ENCODE measurements around the gene ADAMTSL1.

Gene ADAMTSL1

GRCh38 chr9:18632632-18633403 lies 158.9 kb downstream of the ADAMTSL1 start:
- peak overlapping the region; percentile 41 for H3K9ac ChIP-seq (ENCODE audit: low read length)
- H3K27me3 ChIP-seq (replicated peaks; ENCODE audit: control insufficient read depth, insufficient read depth, low read length) = no peaks in the 10 kb centered on the region
- peaks cover 20% of the 10 kb centered on the region for H3K4me1 ChIP-seq (ENCODE audit: control insufficient read depth, insufficient read depth, low read length)
- H3K9me3 ChIP-seq (ENCODE audit: control insufficient read depth, low read length) = peaks cover 3% of the 10 kb centered on the region
- H3K4me3 ChIP-seq (ENCODE audit: low read length) = peak overlapping the region; percentile 39
- no peaks in the 10 kb centered on the region for H3K36me3 ChIP-seq (ENCODE audit: control insufficient read depth, insufficient read depth, low read length, severe bottlenecking)
- peak; percentile 84 for DNase-seq (ENCODE audit: low read depth)

GRCh38 chr9:18636781-18637180 lies 162.8 kb downstream of the ADAMTSL1 start:
- Histone ChIP-seq H3K9me3 (ENCODE audit: control insufficient read depth, low read length) (no peaks in the 10 kb centered on the region), H3K36me3 (ENCODE audit: control insufficient read depth, insufficient read depth, low read length, severe bottlenecking) (peaks cover 7% of the 10 kb centered on the region)

GRCh38 chr9:18638371-18639249 lies 164.7 kb downstream of the ADAMTSL1 start:
- Histone ChIP-seq H3K4me3 (ENCODE audit: low read length) (no peak overlapping the region), H3K36me3 (ENCODE audit: control insufficient read depth, insufficient read depth, low read length, severe bottlenecking) (peaks cover 9% of the 10 kb centered on the region), H3K27me3 (replicated peaks; ENCODE audit: control insufficient read depth, insufficient read depth, low read length) (no peaks in the 10 kb centered on the region), H3K9ac (ENCODE audit: low read length) (no peak overlapping the region), H3K9me3 (ENCODE audit: control insufficient read depth, low read length) (no peaks in the 10 kb centered on the region), H3K4me1 (ENCODE audit: control insufficient read depth, insufficient read depth, low read length) (peaks cover 19% of the 10 kb centered on the region)
- peak; percentile 45 for DNase-seq (ENCODE audit: low read depth)

More at GRCh38 chr9:18636781-18637180, 162.8 kb downstream of the ADAMTSL1 start:
- Histone ChIP-seq H3K27me3 (replicated peaks; ENCODE audit: control insufficient read depth, insufficient read depth, low read length) (no peaks in the 10 kb centered on the region), H3K4me3 (ENCODE audit: low read length) (no peak overlapping the region), H3K4me1 (ENCODE audit: control insufficient read depth, insufficient read depth, low read length) (peaks cover 34% of the 10 kb centered on the region), H3K9ac (ENCODE audit: low read length) (no peak overlapping the region)
- no peak for DNase-seq (ENCODE audit: low read depth)

- H3K36me3 ChIP-seq (ENCODE audit: control insufficient read depth, insufficient read depth, low read length, severe bottlenecking) = peaks cover 9% of the 10 kb centered on the region
- no peaks in the 10 kb centered on the region for H3K9me3 ChIP-seq (ENCODE audit: control insufficient read depth, low read length)
- H3K9ac ChIP-seq (ENCODE audit: low read length) = no peak overlapping the region
- peaks cover 14% of the 10 kb centered on the region for H3K4me1 ChIP-seq (ENCODE audit: control insufficient read depth, insufficient read depth, low read length)
- H3K4me3 ChIP-seq (ENCODE audit: low read length) = no peak overlapping the region
- no peak for DNase-seq (ENCODE audit: low read depth)
- no peaks in the 10 kb centered on the region for H3K27me3 ChIP-seq (replicated peaks; ENCODE audit: control insufficient read depth, insufficient read depth, low read length)
Observed at GRCh38 chr9:18639911-18640310, 166.0 kb downstream of the ADAMTSL1 start.

- H3K9me3 ChIP-seq (ENCODE audit: control insufficient read depth, low read length) = no peaks in the 10 kb centered on the region
- no peak overlapping the region for H3K4me3 ChIP-seq (ENCODE audit: low read length)
- peaks cover 16% of the 10 kb centered on the region for H3K4me1 ChIP-seq (ENCODE audit: control insufficient read depth, insufficient read depth, low read length)
- H3K36me3 ChIP-seq (ENCODE audit: control insufficient read depth, insufficient read depth, low read length, severe bottlenecking) = peaks cover 5% of the 10 kb centered on the region
- no peaks in the 10 kb centered on the region for H3K27me3 ChIP-seq (replicated peaks; ENCODE audit: control insufficient read depth, insufficient read depth, low read length)
- DNase-seq (ENCODE audit: low read depth) = peak; percentile 87
- H3K9ac ChIP-seq (ENCODE audit: low read length) = no peak overlapping the region
Observed at GRCh38 chr9:18658804-18659705, 185.1 kb downstream of the ADAMTSL1 start.

- peaks cover 5% of the 10 kb centered on the region for H3K36me3 ChIP-seq (ENCODE audit: control insufficient read depth, insufficient read depth, low read length, severe bottlenecking)
- no peak for DNase-seq (ENCODE audit: low read depth)
- H3K4me3 ChIP-seq (ENCODE audit: low read length) = no peak overlapping the region
- H3K4me1 ChIP-seq (ENCODE audit: control insufficient read depth, insufficient read depth, low read length) = peaks cover 16% of the 10 kb centered on the region
- no peaks in the 10 kb centered on the region for H3K27me3 ChIP-seq (replicated peaks; ENCODE audit: control insufficient read depth, insufficient read depth, low read length)
- no peaks in the 10 kb centered on the region for H3K9me3 ChIP-seq (ENCODE audit: control insufficient read depth, low read length)
- no peak overlapping the region for H3K9ac ChIP-seq (ENCODE audit: low read length)
Observed at GRCh38 chr9:18660001-18660400, 186.0 kb downstream of the ADAMTSL1 start.

GRCh38 chr9:18662320-18662719 lies 188.4 kb downstream of the ADAMTSL1 start:
- no peak for DNase-seq (ENCODE audit: low read depth)
- Histone ChIP-seq H3K4me3 (ENCODE audit: low read length) (no peak overlapping the region), H3K9ac (ENCODE audit: low read length) (no peak overlapping the region), H3K4me1 (ENCODE audit: control insufficient read depth, insufficient read depth, low read length) (peaks cover 32% of the 10 kb centered on the region), H3K27me3 (replicated peaks; ENCODE audit: control insufficient read depth, insufficient read depth, low read length) (no peaks in the 10 kb centered on the region), H3K9me3 (ENCODE audit: control insufficient read depth, low read length) (no peaks in the 10 kb centered on the region), H3K36me3 (ENCODE audit: control insufficient read depth, insufficient read depth, low read length, severe bottlenecking) (peaks cover 5% of the 10 kb centered on the region)

GRCh38 chr9:18665947-18666346 lies 192.0 kb downstream of the ADAMTSL1 start:
- peak; percentile 17 for DNase-seq (ENCODE audit: low read depth)
- Histone ChIP-seq H3K36me3 (ENCODE audit: control insufficient read depth, insufficient read depth, low read length, severe bottlenecking) (peaks cover 5% of the 10 kb centered on the region), H3K4me3 (ENCODE audit: low read length) (peak overlapping the region; percentile 13), H3K9ac (ENCODE audit: low read length) (no peak overlapping the region), H3K27me3 (replicated peaks; ENCODE audit: control insufficient read depth, insufficient read depth, low read length) (no peaks in the 10 kb centered on the region), H3K4me1 (ENCODE audit: control insufficient read depth, insufficient read depth, low read length) (peaks cover 26% of the 10 kb centered on the region), H3K9me3 (ENCODE audit: control insufficient read depth, low read length) (no peaks in the 10 kb centered on the region)

- Histone ChIP-seq H3K4me1 (ENCODE audit: control insufficient read depth, insufficient read depth, low read length) (peaks cover 26% of the 10 kb centered on the region), H3K36me3 (ENCODE audit: control insufficient read depth, insufficient read depth, low read length, severe bottlenecking) (peaks cover 5% of the 10 kb centered on the region), H3K9me3 (ENCODE audit: control insufficient read depth, low read length) (no peaks in the 10 kb centered on the region), H3K27me3 (replicated peaks; ENCODE audit: control insufficient read depth, insufficient read depth, low read length) (no peaks in the 10 kb centered on the region), H3K4me3 (ENCODE audit: low read length) (peak overlapping the region; percentile 13), H3K9ac (ENCODE audit: low read length) (no peak overlapping the region)
- DNase-seq (ENCODE audit: low read depth) = peak; percentile 31
Observed at GRCh38 chr9:18666348-18666747, 192.4 kb downstream of the ADAMTSL1 start.

GRCh38 chr9:18666986-18667772 lies 193.2 kb downstream of the ADAMTSL1 start:
- Histone ChIP-seq H3K27me3 (replicated peaks; ENCODE audit: control insufficient read depth, insufficient read depth, low read length) (no peaks in the 10 kb centered on the region), H3K9ac (ENCODE audit: low read length) (peak overlapping the region; percentile 17), H3K36me3 (ENCODE audit: control insufficient read depth, insufficient read depth, low read length, severe bottlenecking) (peaks cover 5% of the 10 kb centered on the region), H3K9me3 (ENCODE audit: control insufficient read depth, low read length) (no peaks in the 10 kb centered on the region), H3K4me1 (ENCODE audit: control insufficient read depth, insufficient read depth, low read length) (peaks cover 26% of the 10 kb centered on the region), H3K4me3 (ENCODE audit: low read length) (peak overlapping the region; percentile 13)
- peak; percentile 74 for DNase-seq (ENCODE audit: low read depth)
